SK-N-MC (cell line): ENCODE results near the gene STAG1.
"Not testable (repeated sequence)": the region's sequence is repeated elsewhere in the genome, so short reads cannot be mapped to it uniquely, and the experiment has no call there.

Experiments
- EZH2 ChIP-seq: fragments of 200-600 bp; sonication (generic); IDR thresholded peaks from one replicate; pipeline ENCODE4 v1.6.1; 2017; ENCODE audit warnings: antibody characterized with exemption
- FOXP2 ChIP-seq: optimal IDR thresholded peaks from 2 replicates; pipeline ENCODE3; 2011; ENCODE audit warnings: mild to moderate bottlenecking, moderate library complexity; ENCODE audit not compliant: insufficient read depth; ENCODE audit errors: extremely low read length, control extremely low read depth
- POLR2AphosphoS5 ChIP-seq: IDR thresholded peaks from 2 replicates; pipeline ENCODE4 v1.6.1; 2012; ENCODE audit warnings: mild to moderate bottlenecking, low read depth, low read length, borderline replicate concordance

DNA sequence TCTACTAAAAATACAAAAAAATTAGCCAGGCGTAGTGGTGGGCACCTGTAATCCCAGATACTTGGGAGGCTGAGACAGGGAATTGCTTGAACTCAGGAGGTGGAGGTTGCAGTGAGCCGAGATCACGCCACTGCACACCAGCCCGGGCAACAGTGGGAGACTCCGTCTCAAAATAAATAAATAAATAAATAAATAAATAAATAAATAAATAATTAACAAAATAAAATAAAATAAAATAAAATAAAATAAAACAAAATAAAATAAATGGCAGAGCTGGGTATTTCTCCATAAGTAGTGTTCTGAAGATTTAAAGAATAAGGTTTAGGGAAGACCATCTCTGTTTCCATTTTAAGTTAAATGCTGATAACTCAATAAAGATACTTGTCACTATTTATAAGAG lies 376.4 kb downstream of the STAG1 start:
- TF ChIP-seq EZH2, POLR2AphosphoS5, FOXP2: not testable (repeated sequence)
